H9 (cell line): ENCODE results near the gene ATP2B2. TPM values are rescaled to one million over a fixed set of nuclear protein-coding genes. Genes with fewer than 3 reads are reported as not detected.

Source experiments
- DNase-seq: peaks from one replicate; pipeline ENCODE4 v3.0.0-alpha.2; 2017
- H2AFZ ChIP-seq: one replicate; pipeline ENCODE4 v1.6.1; 2013; ENCODE audit warnings: mild to moderate bottlenecking, low read length, control low read depth, moderate library complexity
- H2AK5ac ChIP-seq: 2 replicates; pipeline ENCODE4 v1.6.1; 2013; ENCODE audit warnings: low read length, control low read depth, mixed read lengths; ENCODE audit not compliant: insufficient read length
- H2BK120ac ChIP-seq: one replicate; pipeline ENCODE4 v1.6.1; 2013; ENCODE audit warnings: low read depth, mild to moderate bottlenecking, low read length, control low read depth, inconsistent platforms; ENCODE audit not compliant: poor library complexity, severe bottlenecking
- H2BK12ac ChIP-seq: 2 replicates; pipeline ENCODE4 v1.6.1; 2013; ENCODE audit warnings: low read length, control low read depth, mixed read lengths, low read depth; ENCODE audit not compliant: insufficient read length
- H2BK15ac ChIP-seq: 2 replicates; pipeline ENCODE4 v1.6.1; 2013; ENCODE audit warnings: low read depth, low read length, control low read depth
- H2BK20ac ChIP-seq: one replicate; pipeline ENCODE4 v1.6.1; 2013; ENCODE audit warnings: low read depth, mild to moderate bottlenecking, low read length, control low read depth, inconsistent platforms; ENCODE audit not compliant: poor library complexity, severe bottlenecking
- H2BK5ac ChIP-seq: 2 replicates; pipeline ENCODE4 v1.6.1; 2013; ENCODE audit warnings: low read length, control low read depth, mixed read lengths; ENCODE audit not compliant: insufficient read length
- H3K14ac ChIP-seq: 2 replicates; pipeline ENCODE4 v1.6.1; 2013; ENCODE audit warnings: low read length, control low read depth; ENCODE audit not compliant: insufficient read depth
- H3K18ac ChIP-seq: 2 replicates; pipeline ENCODE4 v1.6.1; 2013; ENCODE audit warnings: low read depth, mild to moderate bottlenecking, mixed read lengths, low read length, control low read depth; ENCODE audit not compliant: insufficient read length
- H3K23ac ChIP-seq: 2 replicates; pipeline ENCODE4 v1.6.1; 2013; ENCODE audit warnings: low read length, control low read depth, mixed read lengths, low read depth; ENCODE audit not compliant: insufficient read length
- H3K23me2 ChIP-seq: 2 replicates; pipeline ENCODE4 v1.6.1; 2013; ENCODE audit warnings: low read depth, mild to moderate bottlenecking, mixed read lengths, low read length, control low read depth; ENCODE audit not compliant: insufficient read length, poor library complexity, severe bottlenecking
- H3K27ac ChIP-seq: 2 replicates; pipeline ENCODE4 v1.5.1; 2013; ENCODE audit warnings: low read length, control low read depth, mixed read lengths, low read depth; ENCODE audit not compliant: insufficient read length
- H3K27me3 ChIP-seq: 2 replicates; pipeline ENCODE4 v1.6.1; 2013; ENCODE audit warnings: low read length, control low read depth, inconsistent platforms; ENCODE audit not compliant: insufficient read depth
- H3K4ac ChIP-seq: 2 replicates; pipeline ENCODE4 v1.6.1; 2013; ENCODE audit warnings: low read depth, mild to moderate bottlenecking, control low read depth, inconsistent platforms, low read length, moderate library complexity
- H3K4me1 ChIP-seq: 2 replicates; pipeline ENCODE4 v1.6.1; 2013; ENCODE audit warnings: low read length, control low read depth, inconsistent platforms; ENCODE audit not compliant: insufficient read depth
- H3K4me2 ChIP-seq: 2 replicates; pipeline ENCODE4 v1.6.1; 2013; ENCODE audit warnings: low read length, control low read depth, mixed read lengths; ENCODE audit not compliant: insufficient read length, insufficient read depth
- H3K56ac ChIP-seq: 2 replicates; pipeline ENCODE4 v1.6.1; 2013; ENCODE audit warnings: low read depth, mild to moderate bottlenecking, mixed read lengths, low read length, control low read depth; ENCODE audit not compliant: insufficient read length
- H3K79me1 ChIP-seq: 2 replicates; pipeline ENCODE4 v1.6.1; 2013; ENCODE audit warnings: low read depth, mild to moderate bottlenecking, moderate library complexity, low read length, control low read depth, inconsistent platforms; ENCODE audit not compliant: insufficient read depth, poor library complexity, severe bottlenecking
- H3K79me2 ChIP-seq: 2 replicates; pipeline ENCODE4 v1.6.1; 2013; ENCODE audit warnings: low read length, control low read depth, inconsistent platforms; ENCODE audit not compliant: insufficient read depth
- H3K9ac ChIP-seq: 2 replicates; pipeline ENCODE4 v1.6.1; 2013; ENCODE audit warnings: low read length, control low read depth, mixed read lengths; ENCODE audit not compliant: insufficient read length; ENCODE audit errors: extremely low read depth
- H3K9me3 ChIP-seq: one replicate; pipeline ENCODE4 v1.6.1; 2013; ENCODE audit warnings: low read depth, low read length, inconsistent platforms; ENCODE audit not compliant: control insufficient read depth
- H3T11ph ChIP-seq: one replicate; pipeline ENCODE4 v1.6.1; 2013; ENCODE audit warnings: mild to moderate bottlenecking, low read length, control low read depth, inconsistent platforms
- H4K20me1 ChIP-seq: one replicate; pipeline ENCODE4 v1.6.1; 2013; ENCODE audit not compliant: control insufficient read depth, insufficient read length, insufficient read depth
- H4K5ac ChIP-seq: 2 replicates; pipeline ENCODE4 v1.6.1; 2013; ENCODE audit warnings: low read depth, mild to moderate bottlenecking, mixed read lengths, low read length, control low read depth; ENCODE audit not compliant: insufficient read length
- H4K8ac ChIP-seq: replicated peaks from 2 replicates; pipeline ENCODE4 v1.6.1; 2013; ENCODE audit warnings: low read length, control low read depth, mixed read lengths, low read depth; ENCODE audit not compliant: insufficient read length
- H4K91ac ChIP-seq: 2 replicates; pipeline ENCODE4 v1.6.1; 2013; ENCODE audit warnings: low read depth, mild to moderate bottlenecking, moderate library complexity, mixed read lengths, low read length, control low read depth; ENCODE audit not compliant: insufficient read length
- H3K27ac Mint-ChIP-seq, 3 experiments: 2 replicates in 2 of 3; 3 replicates in 1 of 3; pipeline ENCODE4 v1.8.0; 2020 to 2021; ENCODE audit warnings: mixed read lengths in 3 of 3, mild to moderate bottlenecking in 1 of 3, moderate library complexity in 1 of 3
- H3K27me3 Mint-ChIP-seq: 2 replicates; pipeline ENCODE4 v1.8.0; 2021; ENCODE audit warnings: low read depth, mild to moderate bottlenecking, moderate library complexity, mixed read lengths
- H3K36me3 Mint-ChIP-seq, 3 experiments: 2 replicates in 2 of 3; 3 replicates in 1 of 3; pipeline ENCODE4 v1.8.0; 2020 to 2021; ENCODE audit warnings: low read depth in 3 of 3, mixed read lengths in 3 of 3; ENCODE audit not compliant: insufficient read depth in 1 of 3
- H3K4me1 Mint-ChIP-seq, 2 experiments: 2 replicates each; pipeline ENCODE4 v1.8.0; 2020; ENCODE audit warnings: mixed read lengths in 2 of 2
- H3K4me3 Mint-ChIP-seq, 2 experiments: 2 replicates in 1 of 2; 3 replicates in 1 of 2; pipeline ENCODE4 v1.8.0; 2020 to 2021; ENCODE audit warnings: mild to moderate bottlenecking in 2 of 2, mixed read lengths in 2 of 2, moderate library complexity in 1 of 2
- H3K9me3 Mint-ChIP-seq, 2 experiments: 2 replicates in 1 of 2; 3 replicates in 1 of 2; pipeline ENCODE4 v1.8.0; 2020; ENCODE audit warnings: mild to moderate bottlenecking in 2 of 2, mixed read lengths in 2 of 2, moderate library complexity in 1 of 2
- WGBS: extraction: QIAGEN DNeasy Blood & Tissue Kit; methylation state at CpG from one replicate; pipeline ENCODE4 v1.1.7; 2013; ENCODE audit warnings: missing lambda C conversion rate, low lambda C conversion rate, mixed read lengths; ENCODE audit not compliant: insufficient read length; ENCODE audit errors: extremely low coverage; 5-methylcytosine and 5-hydroxymethylcytosine counted together
- total RNA-seq: library from RNA; stranded (reverse); gene quantifications from 2 replicates; pipeline ENCODE4 v1.2.1, GENCODE V29; 2021
- TF ChIP-seq, protein P1 (sequence below): fragments of 200-600 bp; sonication (generic); conservative IDR thresholded peaks from 3 replicates; pipeline ENCODE4 v1.8.0; 2021; ENCODE audit warnings: antibody characterized with exemption, mild to moderate bottlenecking

Gene ATP2B2
- total RNA-seq, 1 experiment from 2014 or later: 0.33 TPM

DNA sequence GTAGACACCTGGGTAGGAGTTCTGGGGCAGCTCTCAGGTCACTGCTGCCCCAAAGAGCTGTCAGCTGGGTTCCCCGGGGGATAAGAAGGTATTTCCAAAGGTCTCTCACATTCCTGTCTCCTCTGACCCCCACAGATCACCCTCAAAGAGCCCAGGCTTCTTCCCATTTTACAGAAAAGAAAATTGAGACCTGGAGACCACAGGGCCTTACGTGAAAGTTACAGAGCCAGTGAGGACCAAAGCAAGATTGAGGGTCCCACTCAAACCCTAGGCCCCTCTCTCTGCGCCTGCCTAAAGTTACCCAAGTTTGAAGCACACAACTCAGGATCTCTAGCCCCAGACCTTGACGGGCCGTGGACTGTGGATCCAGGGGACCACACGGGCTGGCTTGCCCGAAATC, 3.9 kb upstream of the ATP2B2 start:
- Histone ChIP-seq H2BK12ac (no peak overlapping the region), H3K79me2 (no peaks in the 10 kb centered on the region), H2BK5ac (no peak overlapping the region), H3K4ac (no peak overlapping the region), H4K8ac (no peak overlapping the region), H4K91ac (no peak overlapping the region), H3K4me1 (no peaks in the 10 kb centered on the region; the same call in 1 of the 2 replicates), H3K4me2 (no peak overlapping the region), H3K79me1 (no peaks in the 10 kb centered on the region), H2BK20ac (no peak overlapping the region), H3K9ac (no peak overlapping the region), H2BK120ac (no peak overlapping the region), H2AK5ac (no peak overlapping the region), H3K18ac (no peak overlapping the region), H3K14ac (no peak overlapping the region), H3K9me3 (no peaks in the 10 kb centered on the region), H4K20me1 (no peaks in the 10 kb centered on the region), H3K23me2 (peaks cover 7% of the 10 kb centered on the region), H2BK15ac (no peak overlapping the region), H3K23ac (no peak overlapping the region), H3K27ac (no peak overlapping the region), H4K5ac (no peak overlapping the region), H2AFZ (no peak overlapping the region), H3K56ac (no peak overlapping the region), H3K27me3 (no peaks in the 10 kb centered on the region), H3T11ph (no peak overlapping the region)
- no peak overlapping the region for H3K4me3 Mint-ChIP-seq
- no peaks in the 10 kb centered on the region for H3K9me3 Mint-ChIP-seq
- H3K4me1 Mint-ChIP-seq: peaks cover 11 to 19% of the 10 kb centered on the region in 2 experiments
- H3K27me3 Mint-ChIP-seq: peaks cover 13% of the 10 kb centered on the region
- H3K36me3 Mint-ChIP-seq: no peaks in the 10 kb centered on the region
- H3K27ac Mint-ChIP-seq: no peak overlapping the region; a peak in 1 of 7 replicates
- no CpG with 5 or more reads among the region's 7 CpGs for WGBS
- DNase-seq: no peak
- TF ChIP-seq, protein P1, sequence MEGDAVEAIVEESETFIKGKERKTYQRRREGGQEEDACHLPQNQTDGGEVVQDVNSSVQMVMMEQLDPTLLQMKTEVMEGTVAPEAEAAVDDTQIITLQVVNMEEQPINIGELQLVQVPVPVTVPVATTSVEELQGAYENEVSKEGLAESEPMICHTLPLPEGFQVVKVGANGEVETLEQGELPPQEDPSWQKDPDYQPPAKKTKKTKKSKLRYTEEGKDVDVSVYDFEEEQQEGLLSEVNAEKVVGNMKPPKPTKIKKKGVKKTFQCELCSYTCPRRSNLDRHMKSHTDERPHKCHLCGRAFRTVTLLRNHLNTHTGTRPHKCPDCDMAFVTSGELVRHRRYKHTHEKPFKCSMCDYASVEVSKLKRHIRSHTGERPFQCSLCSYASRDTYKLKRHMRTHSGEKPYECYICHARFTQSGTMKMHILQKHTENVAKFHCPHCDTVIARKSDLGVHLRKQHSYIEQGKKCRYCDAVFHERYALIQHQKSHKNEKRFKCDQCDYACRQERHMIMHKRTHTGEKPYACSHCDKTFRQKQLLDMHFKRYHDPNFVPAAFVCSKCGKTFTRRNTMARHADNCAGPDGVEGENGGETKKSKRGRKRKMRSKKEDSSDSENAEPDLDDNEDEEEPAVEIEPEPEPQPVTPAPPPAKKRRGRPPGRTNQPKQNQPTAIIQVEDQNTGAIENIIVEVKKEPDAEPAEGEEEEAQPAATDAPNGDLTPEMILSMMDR: no peak
